Measurements from ENCODE around the gene PI4K2B.

DNA sequence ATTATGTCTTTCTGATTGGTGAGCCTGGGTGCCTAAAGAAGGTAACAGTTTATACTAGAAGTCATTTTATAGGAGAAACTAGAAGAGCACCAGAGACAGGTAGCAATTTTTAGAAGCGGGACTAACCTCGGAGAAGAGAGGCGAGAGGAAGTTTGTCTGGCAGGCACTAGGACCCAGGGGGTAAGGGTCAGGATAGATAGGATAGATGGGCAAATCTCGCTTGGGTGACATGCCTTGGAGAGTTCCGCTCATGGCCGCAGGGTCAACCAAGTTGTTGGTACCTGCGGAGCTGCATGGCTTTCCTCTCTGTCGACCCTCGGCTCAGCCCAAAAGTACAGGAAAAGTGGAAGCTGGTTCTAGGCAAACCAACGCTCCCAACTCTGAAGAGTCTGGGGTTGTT, 11.3 kb downstream of the PI4K2B start:
- TF ChIP-seq POLR2AphosphoS5 (IDR thresholded peaks at IDR 0.05; ENCODE audit: borderline replicate concordance, low read depth, low read length) = no peak
- no peak for TF ChIP-seq EZH2 (IDR thresholded peaks at IDR 0.05)

Data from SK-N-MC (cell line).